SK-N-SH (cell line): ENCODE results near the gene TUBA1A. TPM values are rescaled to one million over a fixed set of nuclear protein-coding genes. Genes with fewer than 3 reads are reported as not detected.
A peak's percentile ranks its signal among the peaks of the same experiment; 100 is the strongest.

Source experiments
- CTCF ChIA-PET: fragments of 300-600, 350-600 bp; formaldehyde crosslinking; extraction: SDS; loops from one replicate; lab custom pipeline; 2021; lab: Yijun Ruan, JAX
- POLR2A ChIA-PET: fragments of 350-600 bp; sonication (Branson Sonifier 250); formaldehyde crosslinking; extraction: SDS; loops from one replicate; lab custom pipeline; 2020; ENCODE audit warnings: antibody characterized with exemption, inconsistent platforms; lab: Yijun Ruan, JAX
- DNase-seq: peaks from one replicate; pipeline ENCODE4 v3.0.0; 2012
- H2AFZ ChIP-seq: fragments of 200-600 bp; sonication (generic); 2 replicates; pipeline ENCODE4 v1.8.1; 2016; ENCODE audit warnings: antibody characterized with exemption, mild to moderate bottlenecking, low read depth
- H3F3A ChIP-seq: fragments of 200-600 bp; sonication (generic); replicated peaks from 2 replicates; pipeline ENCODE3; 2016; ENCODE audit warnings: antibody characterized with exemption, mild to moderate bottlenecking; ENCODE audit not compliant: insufficient read depth
- H3K27ac ChIP-seq, 2 experiments: fragments of 200-500 bp in 1 of 2; fragments of 200-600 bp in 1 of 2; sonication (Bioruptor generic) in 1 of 2; sonication (generic), shearing (Covaris generic) in 1 of 2; 2 replicates each; pipeline versions ENCODE4 v1.5.1 to v1.6.1; 2014 to 2016; ENCODE audit warnings: low read depth in 2 of 2, inconsistent platforms in 1 of 2, low read length in 1 of 2, mild to moderate bottlenecking in 1 of 2, mixed read lengths in 1 of 2
- H3K27me3 ChIP-seq: fragments of 200-600 bp; sonication (generic), shearing (Covaris generic); 2 replicates; pipeline ENCODE4 v1.6.1; 2016; ENCODE audit warnings: mixed run types; ENCODE audit not compliant: insufficient read depth
- H3K36me3 ChIP-seq, 2 experiments: fragments of 200-500 bp in 1 of 2; fragments of 200-600 bp in 1 of 2; sonication (Bioruptor generic) in 1 of 2; sonication (generic) in 1 of 2; replicated peaks in 1 of 2; 2 replicates each; pipeline versions ENCODE3 to v1.5.1; 2014 to 2016; ENCODE audit warnings: low read length in 1 of 2, mild to moderate bottlenecking in 1 of 2; ENCODE audit not compliant: insufficient read depth in 2 of 2, control insufficient read depth in 1 of 2
- H3K4me1 ChIP-seq, 2 experiments: fragments of 200-500 bp in 1 of 2; fragments of 200-600 bp in 1 of 2; sonication (Bioruptor generic) in 1 of 2; sonication (generic), shearing (Covaris generic) in 1 of 2; 2 replicates each; pipeline versions ENCODE4 v1.5.1 to v1.6.1; 2014 to 2016; ENCODE audit warnings: low read depth in 1 of 2, low read length in 1 of 2, mixed run types in 1 of 2; ENCODE audit not compliant: insufficient read depth in 2 of 2, control insufficient read depth in 1 of 2
- H3K4me2 ChIP-seq: fragments of 200-600 bp; sonication (generic), shearing (Covaris generic); 2 replicates; pipeline ENCODE4 v1.6.1; 2017; ENCODE audit warnings: mixed run types
- H3K4me3 ChIP-seq, 2 experiments: fragments of 200-500 bp in 1 of 2; fragments of 200-600 bp in 1 of 2; sonication (Bioruptor generic) in 1 of 2; sonication (generic), shearing (Covaris generic) in 1 of 2; 2 replicates each; pipeline versions ENCODE4 v1.5.1 to v1.8.1; 2014 to 2016; ENCODE audit warnings: low read depth in 2 of 2, inconsistent platforms in 1 of 2, low read length in 1 of 2, mild to moderate bottlenecking in 1 of 2, mixed read lengths in 1 of 2, moderate library complexity in 1 of 2
- H3K79me2 ChIP-seq: fragments of 200-600 bp; sonication (generic); 2 replicates; pipeline ENCODE4 v1.8.1; 2017; ENCODE audit warnings: mild to moderate bottlenecking; ENCODE audit not compliant: insufficient read depth
- H3K9ac ChIP-seq: fragments of 200-600 bp; sonication (generic); 2 replicates; pipeline ENCODE4 v1.6.1; 2017; ENCODE audit warnings: mixed run types
- H3K9me2 ChIP-seq: fragments of 200-600 bp; sonication (generic); 2 replicates; pipeline ENCODE4 v1.6.1; 2017; ENCODE audit warnings: mixed run types
- H3K9me3 ChIP-seq: fragments of 200-600 bp; sonication (generic); 2 replicates; pipeline ENCODE4 v1.6.1; 2017; ENCODE audit warnings: mixed run types, mild to moderate bottlenecking, moderate library complexity
- H4K20me1 ChIP-seq: fragments of 200-600 bp; sonication (generic); 2 replicates; pipeline ENCODE4 v1.6.1; 2017; ENCODE audit warnings: mild to moderate bottlenecking, mixed run types; ENCODE audit not compliant: insufficient read depth
- CTCF ChIP-seq: fragments of 200-600 bp; sonication (generic); IDR thresholded peaks from 2 replicates; pipeline ENCODE4 v1.6.1; 2017; ENCODE audit warnings: antibody characterized with exemption, mild to moderate bottlenecking, moderate library complexity
- GATA2 ChIP-seq: sonication (generic); formaldehyde crosslinking; IDR thresholded peaks from 2 replicates; pipeline ENCODE4 v1.5.0; 2020; ENCODE audit warnings: mild to moderate bottlenecking, missing genetic modification reagents
- MEF2A ChIP-seq: IDR thresholded peaks from 2 replicates; pipeline ENCODE4 v1.4.0; 2012; ENCODE audit warnings: low read depth, borderline replicate concordance
- RFX5 ChIP-seq: IDR thresholded peaks from 2 replicates; pipeline ENCODE4 v1.6.1; 2012; ENCODE audit warnings: mild to moderate bottlenecking, improper control_type of control experiment, low read length
- TEAD4 ChIP-seq: IDR thresholded peaks from 2 replicates; pipeline ENCODE4 v1.4.0; 2012; ENCODE audit warnings: mild to moderate bottlenecking, borderline replicate concordance; ENCODE audit not compliant: insufficient read depth
- USF1 ChIP-seq: IDR thresholded peaks from 2 replicates; pipeline ENCODE4 v1.4.0; 2012; ENCODE audit warnings: low read depth, borderline replicate concordance
- YY1 ChIP-seq: IDR thresholded peaks from 2 replicates; pipeline ENCODE4 v1.4.0; 2012; ENCODE audit warnings: low read depth, mild to moderate bottlenecking
- WGBS: methylation state at CpG from one replicate; pipeline ENCODE4 v1.1.6; 2017; ENCODE audit warnings: low lambda C conversion rate; 5-methylcytosine and 5-hydroxymethylcytosine counted together
- polyA plus RNA-seq, 3 experiments: library from polyadenylated mRNA; depleted of rRNA; stranded (reverse); fragments of >200 nt; gene quantifications; 2 replicates each; pipeline ENCODE4 v1.2.3, GENCODE V29; 2012
- TF ChIP-seq, protein P1 (sequence below): IDR thresholded peaks from 2 replicates; pipeline ENCODE4 v1.4.0; 2012; ENCODE audit warnings: low read depth
- TF ChIP-seq, protein P2 (sequence below): IDR thresholded peaks from 2 replicates; pipeline ENCODE4 v1.4.0; 2012; ENCODE audit warnings: low read depth, borderline replicate concordance

TUBA1A gene
- polyA plus RNA-seq, 1 of the 3 experiments (the other 2 are of a cell fraction) = 1,427 TPM

GRCh38 chr12:49198431-49199155 lies 9.7 kb upstream of the TUBA1A start (continued):
- TF ChIP-seq, protein P1, sequence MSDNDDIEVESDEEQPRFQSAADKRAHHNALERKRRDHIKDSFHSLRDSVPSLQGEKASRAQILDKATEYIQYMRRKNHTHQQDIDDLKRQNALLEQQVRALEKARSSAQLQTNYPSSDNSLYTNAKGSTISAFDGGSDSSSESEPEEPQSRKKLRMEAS = peak; percentile 72; the same call in 1 of the 2 replicates

- H2AFZ ChIP-seq = no peak overlapping the region
- H4K20me1 ChIP-seq = no peaks in the 10 kb centered on the region
- peaks cover 34% of the 10 kb centered on the region for H3F3A ChIP-seq
- ChIA-PET POLR2A (interaction anchor here (1.5 kb wide), 1 partner anchor 9 kb away, joined by 5 read pairs; the partner anchor contains the start of gene TUBA1A), CTCF (interaction anchor here (0.9 to 5.9 kb wide), 6 partner anchors 7 to 110 kb away, joined by 3 to 27 read pairs (median 3); partner anchors contain the start of gene TUBA1A)
- H3K4me2 ChIP-seq = no peak overlapping the region
- DNase-seq = no peak
- no peaks in the 10 kb centered on the region for H3K9me3 ChIP-seq
- WGBS = 97% methylated on average over 5 of the region's 5 CpGs
- peaks cover 5 to 32% of the 10 kb centered on the region in 2 experiments for H3K4me1 ChIP-seq
- H3K79me2 ChIP-seq = no peaks in the 10 kb centered on the region
- no peaks in the 10 kb centered on the region for H3K27me3 ChIP-seq
- no peaks in the 10 kb centered on the region for H3K36me3 ChIP-seq
- no peak overlapping the region for H3K4me3 ChIP-seq
- no peaks in the 10 kb centered on the region for H3K9me2 ChIP-seq
- TF ChIP-seq, protein P2, sequence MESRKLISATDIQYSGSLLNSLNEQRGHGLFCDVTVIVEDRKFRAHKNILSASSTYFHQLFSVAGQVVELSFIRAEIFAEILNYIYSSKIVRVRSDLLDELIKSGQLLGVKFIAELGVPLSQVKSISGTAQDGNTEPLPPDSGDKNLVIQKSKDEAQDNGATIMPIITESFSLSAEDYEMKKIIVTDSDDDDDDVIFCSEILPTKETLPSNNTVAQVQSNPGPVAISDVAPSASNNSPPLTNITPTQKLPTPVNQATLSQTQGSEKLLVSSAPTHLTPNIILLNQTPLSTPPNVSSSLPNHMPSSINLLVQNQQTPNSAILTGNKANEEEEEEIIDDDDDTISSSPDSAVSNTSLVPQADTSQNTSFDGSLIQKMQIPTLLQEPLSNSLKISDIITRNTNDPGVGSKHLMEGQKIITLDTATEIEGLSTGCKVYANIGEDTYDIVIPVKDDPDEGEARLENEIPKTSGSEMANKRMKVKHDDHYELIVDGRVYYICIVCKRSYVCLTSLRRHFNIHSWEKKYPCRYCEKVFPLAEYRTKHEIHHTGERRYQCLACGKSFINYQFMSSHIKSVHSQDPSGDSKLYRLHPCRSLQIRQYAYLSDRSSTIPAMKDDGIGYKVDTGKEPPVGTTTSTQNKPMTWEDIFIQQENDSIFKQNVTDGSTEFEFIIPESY = no peak
- no peak for TF ChIP-seq CTCF
- no peak for TF ChIP-seq TEAD4
- no peak for TF ChIP-seq YY1
- TF ChIP-seq USF1 = no peak
- no peak for TF ChIP-seq RFX5
- no peak for TF ChIP-seq GATA2 (CRISPR knock-in tag)
- TF ChIP-seq MEF2A = no peak
- TF ChIP-seq, all 33 proteins: peak for 0
- H3K27ac ChIP-seq = no peak overlapping the region
- H3K9ac ChIP-seq = no peak overlapping the region
Observed at GRCh38 chr12:49197256-49197655, 8.4 kb upstream of the TUBA1A start.
